PC-3 (cell line): ENCODE measurements around the gene MYH14.

Source experiments
- EZH2 ChIP-seq: fragments of 300-600 bp; sonication (generic); IDR thresholded peaks from one replicate; pipeline ENCODE4 v1.6.1; 2017; ENCODE audit warnings: antibody characterized with exemption, mild to moderate bottlenecking, low read length; ENCODE audit not compliant: unreplicated experiment
- TF ChIP-seq, protein P1 (sequence below): fragments of 300-600 bp; sonication (generic); conservative IDR thresholded peaks from 2 replicates; pipeline ENCODE4 v1.5.1; 2017; ENCODE audit warnings: antibody characterized with exemption, low read depth, mild to moderate bottlenecking, low read length

DNA sequence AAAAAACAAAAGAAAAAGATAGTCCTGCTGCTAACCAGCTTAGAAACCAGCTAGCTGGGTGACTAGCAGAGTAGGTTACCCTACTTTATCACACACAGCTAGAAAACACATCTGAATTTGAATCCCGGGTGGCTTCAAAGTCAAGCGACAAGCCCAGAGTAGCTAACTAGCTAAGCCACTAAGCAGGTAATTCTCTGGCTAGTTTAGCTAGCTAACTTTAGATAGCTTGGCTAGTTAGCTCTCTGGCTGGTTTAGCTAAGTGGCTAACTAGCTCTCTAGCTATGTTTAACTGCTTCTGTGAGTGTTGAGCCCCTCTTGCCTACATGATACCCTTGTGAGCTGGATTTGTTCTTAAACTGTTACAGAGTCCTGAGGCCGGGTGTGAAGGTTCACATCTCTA lies 12.4 kb downstream of the MYH14 start:
- TF ChIP-seq, protein P1, sequence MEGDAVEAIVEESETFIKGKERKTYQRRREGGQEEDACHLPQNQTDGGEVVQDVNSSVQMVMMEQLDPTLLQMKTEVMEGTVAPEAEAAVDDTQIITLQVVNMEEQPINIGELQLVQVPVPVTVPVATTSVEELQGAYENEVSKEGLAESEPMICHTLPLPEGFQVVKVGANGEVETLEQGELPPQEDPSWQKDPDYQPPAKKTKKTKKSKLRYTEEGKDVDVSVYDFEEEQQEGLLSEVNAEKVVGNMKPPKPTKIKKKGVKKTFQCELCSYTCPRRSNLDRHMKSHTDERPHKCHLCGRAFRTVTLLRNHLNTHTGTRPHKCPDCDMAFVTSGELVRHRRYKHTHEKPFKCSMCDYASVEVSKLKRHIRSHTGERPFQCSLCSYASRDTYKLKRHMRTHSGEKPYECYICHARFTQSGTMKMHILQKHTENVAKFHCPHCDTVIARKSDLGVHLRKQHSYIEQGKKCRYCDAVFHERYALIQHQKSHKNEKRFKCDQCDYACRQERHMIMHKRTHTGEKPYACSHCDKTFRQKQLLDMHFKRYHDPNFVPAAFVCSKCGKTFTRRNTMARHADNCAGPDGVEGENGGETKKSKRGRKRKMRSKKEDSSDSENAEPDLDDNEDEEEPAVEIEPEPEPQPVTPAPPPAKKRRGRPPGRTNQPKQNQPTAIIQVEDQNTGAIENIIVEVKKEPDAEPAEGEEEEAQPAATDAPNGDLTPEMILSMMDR = no peak
- no peak for TF ChIP-seq EZH2
